HCEC 1CT (cell line): ENCODE results near the gene FCSK.
"Not testable (repeated sequence)": the region's sequence is repeated elsewhere in the genome, so short reads cannot be mapped to it uniquely, and the experiment has no call there.

ENCODE experiments used
- DNase-seq: peaks from one replicate; pipeline ENCODE4 v3.0.0-alpha.2; 2017

The FCSK gene

GRCh38 chr16:70432723-70433457 lies 21.5 kb upstream of the FCSK start:
- DNase-seq = no peak

DNA sequence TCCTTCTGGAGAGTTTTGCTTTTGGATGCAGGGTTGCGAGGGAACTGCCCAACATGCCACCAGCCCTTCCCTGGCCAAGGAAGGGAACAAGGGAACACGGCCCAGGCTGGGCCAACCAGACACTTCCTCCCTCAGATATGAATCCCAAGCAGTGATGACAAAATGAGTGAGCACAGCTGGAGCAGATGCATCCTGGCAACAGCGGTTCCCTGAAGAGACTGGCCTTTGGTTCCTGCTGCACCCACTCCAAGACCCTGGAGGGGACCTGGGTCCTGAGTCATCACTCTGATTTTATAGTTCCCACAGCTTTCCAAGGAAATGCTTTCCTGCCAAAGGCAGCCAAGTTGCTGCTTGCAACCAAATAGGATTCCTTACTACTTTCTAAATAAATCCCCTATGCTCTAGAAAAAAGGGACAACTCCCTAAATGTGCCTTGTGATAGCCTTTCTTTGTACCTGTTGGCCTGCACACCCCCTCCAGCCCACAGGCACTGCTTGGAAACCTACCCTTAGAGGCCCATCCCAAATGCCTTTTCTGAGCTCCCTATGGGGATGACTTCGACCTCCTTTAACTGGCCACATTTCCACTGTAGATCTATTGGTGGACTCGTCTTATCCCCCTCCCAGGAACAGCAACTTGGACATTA lies 20.8 kb upstream of the FCSK start:
- peak; percentile 88 for DNase-seq

DNA sequence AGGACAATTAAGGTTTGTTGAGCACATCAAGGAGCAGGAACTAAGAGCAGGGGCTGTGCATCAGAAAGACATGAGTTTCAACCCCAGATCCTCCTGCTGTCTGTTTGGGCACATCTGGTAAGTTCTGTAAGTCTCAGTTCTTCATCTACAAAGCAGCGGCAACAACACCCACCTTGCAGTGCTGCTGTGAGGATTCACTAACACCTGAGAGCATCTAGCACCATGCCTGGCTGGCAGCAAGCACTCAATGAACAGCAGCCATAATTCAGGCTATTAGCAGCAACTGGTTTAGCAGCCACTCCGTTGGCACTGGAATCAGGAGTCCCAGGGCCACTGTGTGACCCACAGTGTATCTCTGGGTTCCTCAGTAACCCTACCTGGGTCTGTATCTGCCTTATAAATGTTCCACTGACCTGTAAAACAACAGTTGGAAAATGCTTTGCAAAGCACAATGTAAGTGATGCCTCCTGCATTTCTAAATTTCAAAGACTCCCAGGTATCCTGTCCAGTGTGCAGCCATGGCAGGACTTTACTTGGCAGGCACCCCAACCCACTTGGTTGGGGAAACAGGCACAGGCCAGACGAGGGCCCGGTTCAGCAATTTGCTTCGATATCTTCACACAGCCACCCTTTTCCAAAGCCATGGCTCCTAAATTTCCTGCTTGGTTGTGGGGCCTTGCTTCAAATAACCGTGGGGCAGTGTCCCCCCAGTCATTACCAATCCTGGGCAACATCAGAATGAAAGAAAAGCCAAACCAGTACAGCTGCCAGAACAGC lies 19.7 kb upstream of the FCSK start:
- DNase-seq = no peak

DNA sequence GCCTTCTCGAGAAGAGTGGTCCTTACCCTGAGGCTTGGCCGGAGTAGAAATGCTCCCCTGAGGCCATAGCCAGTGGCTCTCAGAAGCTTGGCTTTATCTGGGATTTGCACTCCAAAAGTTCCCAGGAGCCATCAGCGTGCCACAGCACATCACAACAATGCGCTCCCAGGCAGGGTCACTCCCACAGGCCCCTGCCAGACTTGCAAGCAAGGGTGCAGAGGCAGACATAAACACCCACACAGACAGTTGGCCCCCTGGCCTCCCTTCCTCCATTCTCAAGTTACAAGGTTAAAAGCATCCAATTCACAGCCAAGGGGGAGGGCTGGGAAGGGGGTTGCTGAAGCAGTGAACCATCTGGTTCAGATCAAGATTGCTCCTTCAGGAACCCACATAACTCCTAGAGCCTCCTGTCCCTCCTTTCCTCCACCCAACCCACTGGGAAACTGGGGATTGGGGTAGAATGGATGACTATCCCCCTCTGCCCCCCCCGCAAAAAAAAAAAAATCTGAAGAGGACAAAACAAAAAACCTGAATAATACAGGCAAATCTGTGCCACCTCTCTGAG lies 17.3 kb upstream of the FCSK start:
- DNase-seq = peak; percentile 68

GRCh38 chr16:70437582-70438557 lies 16.5 kb upstream of the FCSK start:
- DNase-seq = peak; percentile 25

GRCh38 chr16:70438585-70438968 lies 15.8 kb upstream of the FCSK start:
- DNase-seq = no peak

- DNase-seq = peak; percentile 90
Measured at GRCh38 chr16:70438969-70439862, 15.2 kb upstream of the FCSK start, which contains the start of gene ST3GAL2. Gene ST3GAL2 (minus strand): TSS chr16:70439100. CDS start chr16:70398530, 40,570 bp downstream.

- DNase-seq = no peak
Measured at GRCh38 chr16:70440009-70440692, 14.2 kb upstream of the FCSK start.

DNA sequence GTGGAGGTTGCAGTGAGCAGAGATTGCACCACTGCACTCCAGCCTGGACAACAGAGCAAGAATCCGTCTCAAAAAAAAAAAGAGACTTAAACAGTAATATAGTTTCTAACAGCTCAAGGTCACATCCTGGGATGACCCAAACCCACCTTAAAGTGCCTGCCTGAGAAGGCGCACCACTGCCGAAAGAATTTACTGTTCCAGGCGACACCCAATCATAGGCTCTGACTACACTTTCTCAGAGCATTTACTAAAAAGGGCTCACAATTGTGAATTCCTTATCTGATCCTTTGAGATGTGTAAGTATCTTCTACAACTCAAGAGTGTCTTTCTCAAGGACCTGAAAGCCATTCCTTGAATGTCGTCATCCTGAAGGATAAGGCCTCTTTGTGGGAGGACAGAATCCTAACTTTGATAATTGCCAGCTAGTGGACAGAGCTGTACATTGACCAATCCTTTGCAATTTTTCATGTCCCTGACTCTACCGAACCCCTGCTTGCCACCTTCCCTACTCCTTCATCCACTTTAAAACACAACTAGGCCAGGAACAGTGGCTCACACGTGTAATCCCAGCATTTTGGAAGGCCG lies 12.9 kb upstream of the FCSK start:
- DNase-seq = no peak

- no peak for DNase-seq
Measured at GRCh38 chr16:70442344-70442743, 12.1 kb upstream of the FCSK start.

DNA sequence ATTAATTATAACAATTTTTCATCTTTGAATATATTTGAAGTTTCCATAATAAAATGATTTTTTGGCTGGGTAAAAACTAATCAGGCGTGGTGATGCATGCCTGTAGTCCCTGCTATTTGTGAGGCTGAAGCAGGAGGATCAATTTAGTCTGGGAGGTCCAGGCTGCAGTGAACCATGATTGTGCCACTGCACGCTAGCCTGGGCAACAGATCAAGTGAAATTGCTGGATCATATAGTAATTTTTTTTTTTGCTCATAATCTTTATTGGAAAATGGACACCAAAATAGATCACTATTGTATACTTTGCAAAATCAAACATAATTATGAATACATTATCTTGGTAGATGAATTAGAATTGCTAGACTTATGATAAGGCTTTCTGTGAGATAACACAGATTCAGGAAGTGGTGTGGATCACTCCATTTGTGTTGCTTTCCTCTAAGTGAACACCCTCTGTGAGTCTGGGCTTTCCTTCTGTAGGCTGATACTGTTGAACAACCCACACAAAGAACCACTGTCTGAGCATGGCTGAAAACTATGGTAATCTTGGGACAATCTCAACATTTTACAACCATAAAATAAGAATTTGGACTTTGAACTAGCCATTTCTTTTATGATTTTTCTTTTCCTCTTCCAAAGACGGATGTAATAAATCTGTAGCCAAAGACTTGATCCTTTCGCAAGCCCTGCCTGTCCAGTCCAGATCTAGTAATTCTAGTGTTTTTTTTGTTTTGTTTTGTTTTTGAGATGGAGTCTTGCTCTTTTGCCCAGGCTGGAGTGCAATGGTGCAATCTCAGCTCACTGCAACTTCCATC lies 9.9 kb upstream of the FCSK start:
- DNase-seq = no peak

DNA sequence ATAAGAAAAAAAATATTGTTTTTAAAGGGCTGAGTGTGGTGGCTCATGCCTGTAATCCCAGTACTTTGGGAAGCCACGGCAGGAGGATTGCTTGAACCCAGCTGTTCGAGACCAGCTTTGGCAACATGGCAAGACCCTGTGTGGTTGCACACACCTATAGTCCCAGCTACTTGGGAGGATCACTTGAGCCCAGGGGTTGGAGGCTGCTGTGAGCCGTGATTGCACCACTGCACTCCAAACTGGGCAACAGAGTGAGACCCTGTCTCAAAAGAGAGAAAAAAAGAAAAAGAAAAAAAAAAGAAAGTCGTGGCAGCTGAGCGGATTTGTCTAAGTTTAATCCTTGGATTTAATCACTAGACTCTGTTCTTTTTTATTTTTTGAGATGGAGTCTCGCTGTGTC lies 6.3 kb upstream of the FCSK start:
- no peak for DNase-seq

- not testable (repeated sequence) for DNase-seq
Measured at GRCh38 chr16:70450142-70451003, 4.0 kb upstream of the FCSK start.

DNA sequence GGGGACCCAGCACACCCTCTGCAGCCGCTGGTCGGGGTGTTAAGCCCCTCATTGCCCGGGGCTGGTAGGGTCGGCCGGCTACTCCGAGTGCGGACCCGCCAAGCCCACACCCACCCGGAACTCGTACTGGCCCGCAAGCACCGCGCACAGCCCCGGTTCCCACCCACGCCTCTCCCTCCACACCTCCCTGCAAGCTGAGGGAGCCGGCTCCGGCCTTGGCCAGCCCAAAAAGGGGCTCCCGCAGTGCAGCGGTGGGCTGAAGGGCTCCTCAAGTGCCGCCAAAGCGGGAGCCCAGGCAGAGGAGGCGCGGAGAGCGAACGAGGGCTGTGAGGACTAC lies 3.4 kb upstream of the FCSK start:
- DNase-seq = not testable (repeated sequence)

- DNase-seq = no peak
Measured at GRCh38 chr16:70453117-70453891, 1.1 kb upstream of the FCSK start.

DNA sequence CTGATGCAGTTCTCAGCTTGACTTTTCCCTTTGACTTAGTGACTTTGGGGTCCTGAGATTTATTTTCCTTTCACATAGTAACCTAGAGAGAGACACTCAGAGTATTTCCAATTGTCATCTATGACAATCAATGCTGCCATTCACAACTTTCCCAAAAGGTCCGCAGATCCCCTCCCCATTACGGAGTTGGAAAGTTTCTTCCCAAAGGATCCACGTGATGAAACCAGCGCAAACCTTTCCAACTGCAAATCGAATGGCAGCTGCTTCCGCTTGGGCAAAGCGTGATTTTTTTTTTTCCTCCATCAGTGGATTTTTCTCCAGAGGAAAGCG lies 538 bp upstream of the FCSK start:
- peak; percentile 32 for DNase-seq

- no peak for DNase-seq
Measured at GRCh38 chr16:70455910-70456309, 1.5 kb downstream of the FCSK start.
